Hepatocyte (in vitro differentiated cells): ENCODE results near the gene SPATA9. TPM values are rescaled to one million over a fixed set of nuclear protein-coding genes. Genes with fewer than 3 reads are reported as not detected.

ENCODE experiments used
- DNase-seq: peaks from one replicate; pipeline ENCODE4 v3.0.0-alpha.2; 2016; ENCODE audit warnings: low spot score
- H2AFZ ChIP-seq: fragments of 200-600 bp; sonication (generic); 2 replicates; pipeline ENCODE4 v1.6.0; 2016; ENCODE audit warnings: antibody characterized with exemption, mild to moderate bottlenecking
- H3K27ac ChIP-seq: fragments of 200-600 bp; sonication (generic); 2 replicates; pipeline ENCODE4 v1.5.1; 2016; ENCODE audit warnings: mild to moderate bottlenecking
- H3K27me3 ChIP-seq: fragments of 200-600 bp; sonication (generic); 2 replicates; pipeline ENCODE4 v1.6.1; 2016
- H3K36me3 ChIP-seq: fragments of 200-600 bp; sonication (generic); replicated peaks from 2 replicates; pipeline ENCODE4 v1.5.1; 2016; ENCODE audit warnings: low read depth; ENCODE audit not compliant: insufficient read depth
- H3K4me1 ChIP-seq: fragments of 200-600 bp; sonication (generic); 2 replicates; pipeline ENCODE4 v1.5.1; 2016; ENCODE audit warnings: mild to moderate bottlenecking, moderate library complexity; ENCODE audit not compliant: insufficient read depth
- H3K4me2 ChIP-seq: fragments of 200-600 bp; sonication (generic); 2 replicates; pipeline ENCODE4 v1.6.0; 2016
- H3K4me3 ChIP-seq: fragments of 200-600 bp; sonication (generic); 2 replicates; pipeline ENCODE4 v1.5.1; 2016; ENCODE audit warnings: mild to moderate bottlenecking
- H3K79me2 ChIP-seq: fragments of 200-600 bp; sonication (generic); 2 replicates; pipeline ENCODE4 v1.6.0; 2017; ENCODE audit warnings: mild to moderate bottlenecking
- H3K9me2 ChIP-seq: fragments of 200-600 bp; sonication (generic); replicated peaks from 2 replicates; pipeline ENCODE4 v1.6.0; 2017; ENCODE audit warnings: mild to moderate bottlenecking; ENCODE audit not compliant: insufficient read depth
- H3K9me3 ChIP-seq: fragments of 200-600 bp; sonication (generic); 2 replicates; pipeline ENCODE4 v1.5.1; 2016; ENCODE audit warnings: low read depth, mild to moderate bottlenecking
- H4K20me1 ChIP-seq: fragments of 200-600 bp; sonication (generic); 2 replicates; pipeline ENCODE4 v1.6.0; 2016; ENCODE audit warnings: mild to moderate bottlenecking; ENCODE audit not compliant: insufficient read depth, poor library complexity, severe bottlenecking
- CTCF ChIP-seq: fragments of 200-600 bp; sonication (generic); IDR thresholded peaks from 2 replicates; pipeline ENCODE4 v1.5.1; 2016; ENCODE audit warnings: antibody characterized with exemption, mild to moderate bottlenecking; ENCODE audit not compliant: poor library complexity
- EZH2 ChIP-seq: fragments of 200-600 bp; sonication (generic); IDR thresholded peaks from 2 replicates; pipeline ENCODE4 v1.6.1; 2016; ENCODE audit warnings: antibody characterized with exemption, mild to moderate bottlenecking, borderline replicate concordance
- EZH2phosphoT487 ChIP-seq: fragments of 200-600 bp; sonication (generic); IDR thresholded peaks from one replicate; pipeline ENCODE4 v1.6.1; 2018; ENCODE audit warnings: antibody characterized with exemption, mild to moderate bottlenecking, low read depth, moderate library complexity; ENCODE audit not compliant: unreplicated experiment, severe bottlenecking
- WGBS: methylation state at CpG from one replicate; pipeline ENCODE4 v1.1.6; 2016; ENCODE audit warnings: low lambda C conversion rate; ENCODE audit errors: missing lambda C conversion rate; 5-methylcytosine and 5-hydroxymethylcytosine counted together
- polyA plus RNA-seq: library from polyadenylated mRNA; unstranded; fragments of >200 nt; fragmentation: Nextera tagmentation; extraction: Ambion mirVana; gene quantifications from 2 replicates; pipeline ENCODE4 v1.2.1, GENCODE V29; 2016
- total RNA-seq: library from RNA; depleted of rRNA; stranded (reverse); fragments of >200 nt; gene quantifications from 2 replicates; pipeline ENCODE4 v1.2.3, GENCODE V29; 2014

Gene SPATA9
- total and polyA plus RNA-seq, 2 experiments from 2014 or later = 0.33 to 1.2 TPM

- Histone ChIP-seq H3K79me2 (no peaks in the 10 kb centered on the region), H3K27ac (peak overlapping the region; percentile 31), H3K4me3 (no peak overlapping the region), H4K20me1 (no peaks in the 10 kb centered on the region), H3K27me3 (no peaks in the 10 kb centered on the region), H3K9me3 (no peaks in the 10 kb centered on the region), H3K9me2 (no peaks in the 10 kb centered on the region), H2AFZ (no peak overlapping the region), H3K4me2 (no peak overlapping the region), H3K4me1 (peaks cover 25% of the 10 kb centered on the region), H3K36me3 (no peaks in the 10 kb centered on the region)
- DNase-seq = no peak
- 41% methylated on average over 3 of the region's 3 CpGs for WGBS
- TF ChIP-seq EZH2phosphoT487 (no peak), CTCF (no peak), EZH2 (no peak)
Measured at GRCh38 chr5:95720094-95720786, 37.4 kb upstream of the SPATA9 start.

GRCh38 chr5:95718738-95719137 is 35.9 kb upstream of the SPATA9 start:
- Histone ChIP-seq H2AFZ (no peak overlapping the region), H3K9me3 (no peaks in the 10 kb centered on the region), H3K9me2 (no peaks in the 10 kb centered on the region), H3K4me2 (no peak overlapping the region), H3K36me3 (no peaks in the 10 kb centered on the region), H4K20me1 (no peaks in the 10 kb centered on the region), H3K27ac (no peak overlapping the region), H3K27me3 (no peaks in the 10 kb centered on the region), H3K4me3 (no peak overlapping the region), H3K79me2 (no peaks in the 10 kb centered on the region), H3K4me1 (peaks cover 24% of the 10 kb centered on the region)
- 91% methylated on average over 2 of the region's 2 CpGs for WGBS
- no peak for DNase-seq
- TF ChIP-seq EZH2phosphoT487 (no peak), CTCF (no peak), EZH2 (no peak)

- no peak overlapping the region for H2AFZ ChIP-seq
- no peak overlapping the region for H3K27ac ChIP-seq
- no peak for DNase-seq
Measured at GRCh38 chr5:95718203-95718602, 35.4 kb upstream of the SPATA9 start.

More at GRCh38 chr5:95718203-95718602, 35.4 kb upstream of the SPATA9 start:
- H3K9me3 ChIP-seq = no peaks in the 10 kb centered on the region
- WGBS = 45% methylated on average over 2 of the region's 2 CpGs
- TF ChIP-seq CTCF = no peak
- TF ChIP-seq EZH2 = no peak
- no peak for TF ChIP-seq EZH2phosphoT487
- no peaks in the 10 kb centered on the region for H3K79me2 ChIP-seq
- H3K4me2 ChIP-seq = no peak overlapping the region
- no peaks in the 10 kb centered on the region for H3K27me3 ChIP-seq
- H3K4me3 ChIP-seq = no peak overlapping the region
- H3K4me1 ChIP-seq = peaks cover 19% of the 10 kb centered on the region
- no peaks in the 10 kb centered on the region for H3K9me2 ChIP-seq
- H3K36me3 ChIP-seq = no peaks in the 10 kb centered on the region
- no peaks in the 10 kb centered on the region for H4K20me1 ChIP-seq
